Liver (tissue), 9 donors: ENCODE results near the gene CD101. TPM values are rescaled to one million over a fixed set of nuclear protein-coding genes. Genes with fewer than 3 reads are reported as not detected.

Experiments
- DNase-seq: peaks from one replicate; pipeline ENCODE4 v3.0.0-alpha.2; 2017; ENCODE audit warnings: low spot score
- H3K27ac ChIP-seq, 2 donors: one replicate each; pipeline ENCODE4 v1.7.0; 2013; ENCODE audit warnings: inconsistent platforms in 2 of 2, low read length in 2 of 2, control low read depth in 1 of 2, low read depth in 1 of 2, mild to moderate bottlenecking in 1 of 2
- H3K27me3 ChIP-seq, 4 donors: one replicate each; pipeline versions ENCODE4 v1.6.1 to v1.7.0; 2013; ENCODE audit warnings: low read length in 3 of 4, inconsistent platforms in 1 of 4, mild to moderate bottlenecking in 1 of 4, moderate library complexity in 1 of 4; ENCODE audit not compliant: control insufficient read depth in 4 of 4, insufficient read depth in 4 of 4
- H3K36me3 ChIP-seq, 4 donors: one replicate each; pipeline versions ENCODE4 v1.6.1 to v1.7.0; 2013; ENCODE audit warnings: low read length in 3 of 4, mild to moderate bottlenecking in 3 of 4, low read depth in 1 of 4, moderate library complexity in 1 of 4; ENCODE audit not compliant: control insufficient read depth in 4 of 4, insufficient read depth in 3 of 4
- H3K4me1 ChIP-seq, 4 donors: one replicate each; pipeline versions ENCODE4 v1.6.1 to v1.7.0; 2013; ENCODE audit warnings: low read length in 3 of 4, mild to moderate bottlenecking in 3 of 4, moderate library complexity in 1 of 4; ENCODE audit not compliant: control insufficient read depth in 4 of 4, insufficient read depth in 4 of 4
- H3K4me3 ChIP-seq, 3 donors: one replicate each; pipeline versions ENCODE4 v1.6.1 to v1.7.0; 2013; ENCODE audit warnings: low read length in 3 of 3, control low read depth in 1 of 3, low read depth in 1 of 3, mild to moderate bottlenecking in 1 of 3
- H3K9ac ChIP-seq, 2 donors: one replicate each; pipeline ENCODE4 v1.7.0; 2013; ENCODE audit warnings: low read length in 2 of 2, mild to moderate bottlenecking in 2 of 2, moderate library complexity in 2 of 2, control low read depth in 1 of 2, low read depth in 1 of 2
- H3K9me3 ChIP-seq, 4 donors: one replicate each; pipeline versions ENCODE4 v1.6.1 to v1.7.0; 2013; ENCODE audit warnings: low read length in 3 of 4; ENCODE audit not compliant: control insufficient read depth in 4 of 4
- FOXA1 ChIP-seq: IDR thresholded peaks from 2 replicates; pipeline ENCODE4 v1.6.1; 2016; ENCODE audit warnings: antibody characterized with exemption
- FOXA2 ChIP-seq: IDR thresholded peaks from 2 replicates; pipeline ENCODE4 v1.6.1; 2016; ENCODE audit warnings: antibody characterized with exemption
- GABPA ChIP-seq, 2 donors: IDR thresholded peaks in 1 of 2; conservative IDR thresholded peaks in 1 of 2; 2 replicates each; pipeline ENCODE4 v1.6.1; 2016; ENCODE audit warnings: antibody characterized with exemption in 2 of 2, mild to moderate bottlenecking in 1 of 2, moderate library complexity in 1 of 2
- HNF4G ChIP-seq: IDR thresholded peaks from 2 replicates; pipeline ENCODE4 v1.6.1; 2016; ENCODE audit warnings: antibody characterized with exemption
- JUND ChIP-seq, 2 donors: IDR thresholded peaks; 2 replicates each; pipeline ENCODE4 v1.6.1; 2016; ENCODE audit warnings: antibody characterized with exemption in 2 of 2
- NR2F2 ChIP-seq: IDR thresholded peaks from 2 replicates; pipeline ENCODE4 v1.6.1; 2016; ENCODE audit warnings: antibody characterized with exemption
- RAD21 ChIP-seq, 2 donors: IDR thresholded peaks; 2 replicates each; pipeline ENCODE4 v1.6.1; 2016; ENCODE audit warnings: antibody characterized with exemption in 2 of 2, mild to moderate bottlenecking in 2 of 2
- RXRA ChIP-seq, 2 donors: IDR thresholded peaks; 2 replicates each; pipeline ENCODE4 v1.6.1; 2017 to 2018; ENCODE audit warnings: antibody characterized with exemption in 2 of 2, mild to moderate bottlenecking in 1 of 2
- SP1 ChIP-seq: IDR thresholded peaks from 2 replicates; pipeline ENCODE4 v1.6.1; 2018; ENCODE audit warnings: antibody characterized with exemption, mild to moderate bottlenecking
- TAF1 ChIP-seq: conservative IDR thresholded peaks from 2 replicates; pipeline ENCODE4 v1.6.1; 2016; ENCODE audit warnings: antibody characterized with exemption, mild to moderate bottlenecking
- ZBTB33 ChIP-seq: IDR thresholded peaks from 2 replicates; pipeline ENCODE4 v1.6.1; 2016; ENCODE audit warnings: antibody characterized with exemption
- WGBS: extraction: QIAGEN DNeasy Blood & Tissue Kit; methylation state at CpG from one replicate; pipeline ENCODE4 v1.1.7; 2013; 5-methylcytosine and 5-hydroxymethylcytosine counted together
- polyA plus RNA-seq, 2 donors: library from polyadenylated mRNA; stranded (reverse) in 1 of 2; unstranded in 1 of 2; fragments of 200-250 nt in 1 of 2; fragments of >200 nt in 1 of 2; fragmentation: Nextera tagmentation in 1 of 2; extraction: Ambion mirVana in 1 of 2; gene quantifications; one replicate each; pipeline versions ENCODE4 v1.2.1 to v1.2.3, GENCODE V29; 2013 to 2015
- total RNA-seq, 2 donors: library from RNA; depleted of rRNA; stranded (reverse); fragments of >200 nt; gene quantifications; one replicate each; pipeline ENCODE4 v1.2.3, GENCODE V29; 2014
- TF ChIP-seq, protein P1 (sequence below): IDR thresholded peaks from 2 replicates; pipeline ENCODE4 v1.6.1; 2016; ENCODE audit warnings: antibody characterized with exemption, mild to moderate bottlenecking
- TF ChIP-seq, protein P2 (sequence below): fragments of 150-350 bp; IDR thresholded peaks from 2 replicates; pipeline ENCODE4 v1.5.1; 2017; ENCODE audit warnings: improper control_type of control experiment, low read depth, low read length; ENCODE audit not compliant: missing input control
- donor health status: healthy.
- donor health status: healthy.
- donor health status: healthy.
- donor health status: healthy.
- donor health status: healthy.

CD101 gene
- total and polyA plus RNA-seq, 4 donors: 0.24 to 2.0 (median 0.65) TPM

DNA sequence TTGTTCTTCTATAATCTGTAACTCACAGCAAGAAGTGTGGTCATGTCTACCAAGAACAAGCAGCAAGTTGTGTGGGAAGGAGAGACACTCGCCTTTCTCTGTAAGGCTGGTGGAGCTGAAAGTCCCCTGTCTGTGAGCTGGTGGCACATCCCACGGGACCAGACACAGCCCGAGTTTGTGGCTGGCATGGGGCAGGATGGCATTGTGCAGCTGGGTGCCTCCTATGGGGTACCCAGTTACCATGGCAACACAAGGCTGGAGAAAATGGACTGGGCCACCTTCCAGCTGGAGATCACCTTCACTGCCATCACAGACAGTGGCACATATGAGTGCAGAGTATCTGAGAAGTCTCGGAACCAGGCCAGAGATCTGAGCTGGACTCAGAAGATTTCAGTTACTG is 15.5 kb downstream of the CD101 start:
- H3K36me3 ChIP-seq: no peaks in the 10 kb centered on the region
- no peaks in the 10 kb centered on the region for H3K9me3 ChIP-seq
- H3K27me3 ChIP-seq: no peaks in the 10 kb centered on the region
- no peak overlapping the region for H3K4me3 ChIP-seq
- no peaks in the 10 kb centered on the region for H3K4me1 ChIP-seq
- H3K9ac ChIP-seq: no peak overlapping the region
- DNase-seq: no peak
- no peak overlapping the region for H3K27ac ChIP-seq
- TF ChIP-seq JUND (IDR thresholded peaks at IDR 0.05) (no peak), ZBTB33 (no peak), RAD21 (IDR thresholded peaks at IDR 0.05) (no peak), GABPA (IDR thresholded peaks at IDR 0.05 in 1 of 2, conservative IDR thresholded peaks at IDR 0.05 in 1 of 2) (no peak), FOXA1 (no peak), FOXA2 (no peak), RXRA (IDR thresholded peaks at IDR 0.05) (no peak), TAF1 (no peak), SP1 (no peak), HNF4G (no peak), NR2F2 (no peak)
- TF ChIP-seq, protein P1, sequence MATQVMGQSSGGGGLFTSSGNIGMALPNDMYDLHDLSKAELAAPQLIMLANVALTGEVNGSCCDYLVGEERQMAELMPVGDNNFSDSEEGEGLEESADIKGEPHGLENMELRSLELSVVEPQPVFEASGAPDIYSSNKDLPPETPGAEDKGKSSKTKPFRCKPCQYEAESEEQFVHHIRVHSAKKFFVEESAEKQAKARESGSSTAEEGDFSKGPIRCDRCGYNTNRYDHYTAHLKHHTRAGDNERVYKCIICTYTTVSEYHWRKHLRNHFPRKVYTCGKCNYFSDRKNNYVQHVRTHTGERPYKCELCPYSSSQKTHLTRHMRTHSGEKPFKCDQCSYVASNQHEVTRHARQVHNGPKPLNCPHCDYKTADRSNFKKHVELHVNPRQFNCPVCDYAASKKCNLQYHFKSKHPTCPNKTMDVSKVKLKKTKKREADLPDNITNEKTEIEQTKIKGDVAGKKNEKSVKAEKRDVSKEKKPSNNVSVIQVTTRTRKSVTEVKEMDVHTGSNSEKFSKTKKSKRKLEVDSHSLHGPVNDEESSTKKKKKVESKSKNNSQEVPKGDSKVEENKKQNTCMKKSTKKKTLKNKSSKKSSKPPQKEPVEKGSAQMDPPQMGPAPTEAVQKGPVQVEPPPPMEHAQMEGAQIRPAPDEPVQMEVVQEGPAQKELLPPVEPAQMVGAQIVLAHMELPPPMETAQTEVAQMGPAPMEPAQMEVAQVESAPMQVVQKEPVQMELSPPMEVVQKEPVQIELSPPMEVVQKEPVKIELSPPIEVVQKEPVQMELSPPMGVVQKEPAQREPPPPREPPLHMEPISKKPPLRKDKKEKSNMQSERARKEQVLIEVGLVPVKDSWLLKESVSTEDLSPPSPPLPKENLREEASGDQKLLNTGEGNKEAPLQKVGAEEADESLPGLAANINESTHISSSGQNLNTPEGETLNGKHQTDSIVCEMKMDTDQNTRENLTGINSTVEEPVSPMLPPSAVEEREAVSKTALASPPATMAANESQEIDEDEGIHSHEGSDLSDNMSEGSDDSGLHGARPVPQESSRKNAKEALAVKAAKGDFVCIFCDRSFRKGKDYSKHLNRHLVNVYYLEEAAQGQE: no peak
- TF ChIP-seq, protein P2, sequence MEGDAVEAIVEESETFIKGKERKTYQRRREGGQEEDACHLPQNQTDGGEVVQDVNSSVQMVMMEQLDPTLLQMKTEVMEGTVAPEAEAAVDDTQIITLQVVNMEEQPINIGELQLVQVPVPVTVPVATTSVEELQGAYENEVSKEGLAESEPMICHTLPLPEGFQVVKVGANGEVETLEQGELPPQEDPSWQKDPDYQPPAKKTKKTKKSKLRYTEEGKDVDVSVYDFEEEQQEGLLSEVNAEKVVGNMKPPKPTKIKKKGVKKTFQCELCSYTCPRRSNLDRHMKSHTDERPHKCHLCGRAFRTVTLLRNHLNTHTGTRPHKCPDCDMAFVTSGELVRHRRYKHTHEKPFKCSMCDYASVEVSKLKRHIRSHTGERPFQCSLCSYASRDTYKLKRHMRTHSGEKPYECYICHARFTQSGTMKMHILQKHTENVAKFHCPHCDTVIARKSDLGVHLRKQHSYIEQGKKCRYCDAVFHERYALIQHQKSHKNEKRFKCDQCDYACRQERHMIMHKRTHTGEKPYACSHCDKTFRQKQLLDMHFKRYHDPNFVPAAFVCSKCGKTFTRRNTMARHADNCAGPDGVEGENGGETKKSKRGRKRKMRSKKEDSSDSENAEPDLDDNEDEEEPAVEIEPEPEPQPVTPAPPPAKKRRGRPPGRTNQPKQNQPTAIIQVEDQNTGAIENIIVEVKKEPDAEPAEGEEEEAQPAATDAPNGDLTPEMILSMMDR: no peak
- WGBS: 93% methylated on average over 4 of the region's 4 CpGs

GRCh38 chr1:117017648-117018047 is 16.1 kb downstream of the CD101 start:
- DNase-seq: no peak
- Histone ChIP-seq H3K9ac (no peak overlapping the region), H3K27me3 (no peaks in the 10 kb centered on the region), H3K9me3 (no peaks in the 10 kb centered on the region), H3K4me1 (no peaks in the 10 kb centered on the region), H3K27ac (no peak overlapping the region), H3K4me3 (no peak overlapping the region), H3K36me3 (no peaks in the 10 kb centered on the region)
- no peak for TF ChIP-seq RXRA (IDR thresholded peaks at IDR 0.05)
- 73% methylated on average over 3 of the region's 3 CpGs for WGBS
